GM12878 (cell line): Measurements from ENCODE around the gene METTL21A. TPM values are rescaled to one million over a fixed set of nuclear protein-coding genes. Genes with fewer than 3 reads are reported as not detected.
A peak's percentile ranks its signal among the peaks of the same experiment; 100 is the strongest.

Source experiments
- CBFB ChIP-seq: IDR thresholded peaks from 2 replicates; pipeline ENCODE4 v1.6.1; 2016; ENCODE audit warnings: antibody characterized with exemption, low read depth
- DPF2 ChIP-seq: fragments of 450-650 bp; IDR thresholded peaks from 2 replicates; pipeline ENCODE4 v1.6.1; 2017; ENCODE audit warnings: mild to moderate bottlenecking
- ELK1 ChIP-seq: IDR thresholded peaks from 2 replicates; pipeline ENCODE4 v1.6.1; 2012; ENCODE audit warnings: low read depth, low read length, improper control_type of control experiment
- FOXM1 ChIP-seq: IDR thresholded peaks from 2 replicates; pipeline ENCODE4 v1.6.1; 2012; ENCODE audit warnings: low read depth, mild to moderate bottlenecking, inconsistent platforms, low read length, moderate library complexity
- HDAC6 ChIP-seq: fragments of 200-600 bp; sonication (generic); IDR thresholded peaks from one replicate; pipeline ENCODE4 v1.8.0; 2017; ENCODE audit warnings: antibody characterized with exemption; ENCODE audit not compliant: unreplicated experiment
- IKZF2 ChIP-seq, 2 experiments: fragments of 450-650 bp; IDR thresholded peaks; 2 replicates each; pipeline ENCODE4 v1.6.1; 2017; ENCODE audit warnings: mild to moderate bottlenecking in 2 of 2, moderate library complexity in 2 of 2
- MEF2A ChIP-seq: IDR thresholded peaks from 2 replicates; pipeline ENCODE4 v1.6.1; 2011; ENCODE audit warnings: low read depth, mild to moderate bottlenecking, low read length, moderate library complexity; ENCODE audit not compliant: insufficient read depth
- MTA3 ChIP-seq: IDR thresholded peaks from 2 replicates; pipeline ENCODE4 v1.6.1; 2012; ENCODE audit warnings: low read length, inconsistent platforms, borderline replicate concordance
- PAX5 ChIP-seq: IDR thresholded peaks from 2 replicates; pipeline ENCODE4 v1.6.1; 2011; ENCODE audit warnings: low read depth, low read length, borderline replicate concordance
- POLR2AphosphoS5 ChIP-seq: IDR thresholded peaks from 2 replicates; pipeline ENCODE4 v1.6.1; 2011; ENCODE audit warnings: mild to moderate bottlenecking, low read length, inconsistent platforms
- POU2F2 ChIP-seq: IDR thresholded peaks from 3 replicates; pipeline ENCODE4 v1.6.1; 2011; ENCODE audit warnings: low read depth, mild to moderate bottlenecking, low read length, borderline replicate concordance
- RFX5 ChIP-seq: IDR thresholded peaks from 2 replicates; pipeline ENCODE4 v1.6.1; 2011; ENCODE audit warnings: low read depth, low read length, improper control_type of control experiment
- RUNX3 ChIP-seq: IDR thresholded peaks from 2 replicates; pipeline ENCODE4 v1.6.1; 2012; ENCODE audit warnings: low read length, inconsistent platforms
- SIN3A ChIP-seq: IDR thresholded peaks from 2 replicates; pipeline ENCODE4 v1.6.1; 2012; ENCODE audit warnings: low read depth, low read length, improper control_type of control experiment
- SRF ChIP-seq, 2 experiments: IDR thresholded peaks; 2 replicates each; pipeline ENCODE4 v1.6.1; 2011; ENCODE audit warnings: low read depth in 2 of 2, low read length in 2 of 2, mild to moderate bottlenecking in 1 of 2, moderate library complexity in 1 of 2
- polyA plus RNA-seq, 11 experiments: library from polyadenylated mRNA; depleted of rRNA in 4 of 11; unstranded in 6 of 11; stranded (reverse) in 5 of 11; fragments of >200 nt; fragmentation: Nextera tagmentation in 4 of 11; fragmentation: Illumina TruSeq in 1 of 11; extraction: Ambion mirVana in 4 of 11; extraction: Trizol in 1 of 11; gene quantifications; 1 replicate in 1 of 11; 2 replicates in 10 of 11; pipeline versions ENCODE4 v1.2.1 to v1.2.3, GENCODE V29; 2011 to 2016; ENCODE audit warnings: inconsistent platforms in 2 of 11, missing spikeins in 2 of 11, low read depth in 1 of 11
- total RNA-seq, 4 experiments: library from RNA; depleted of rRNA in 3 of 4; stranded (reverse); fragments of >200 nt in 3 of 4; fragmentation: Illumina TruSeq in 1 of 4; extraction: Trizol in 1 of 4; gene quantifications; 2 replicates each; pipeline versions ENCODE4 v1.2.1 to v1.2.3, GENCODE V29; 2013 to 2021
- TF ChIP-seq, protein P1 (sequence below): fragments of 450-650 bp; formaldehyde crosslinking; IDR thresholded peaks from 2 replicates; pipeline ENCODE4 v1.5.0; 2022; ENCODE audit warnings: mild to moderate bottlenecking, missing genetic modification characterization
- TF ChIP-seq, protein P2 (sequence below): fragments of 150-350 bp; IDR thresholded peaks from 2 replicates; pipeline ENCODE4 v1.6.1; 2014; ENCODE audit warnings: mild to moderate bottlenecking, low read depth, low read length

Gene METTL21A
- total and polyA plus RNA-seq, 10 of the 15 experiments (the other 5 are each of a cell fraction or from before 2014, with no cell fraction given): 6.8 to 41.7 (median 27.8) TPM

DNA sequence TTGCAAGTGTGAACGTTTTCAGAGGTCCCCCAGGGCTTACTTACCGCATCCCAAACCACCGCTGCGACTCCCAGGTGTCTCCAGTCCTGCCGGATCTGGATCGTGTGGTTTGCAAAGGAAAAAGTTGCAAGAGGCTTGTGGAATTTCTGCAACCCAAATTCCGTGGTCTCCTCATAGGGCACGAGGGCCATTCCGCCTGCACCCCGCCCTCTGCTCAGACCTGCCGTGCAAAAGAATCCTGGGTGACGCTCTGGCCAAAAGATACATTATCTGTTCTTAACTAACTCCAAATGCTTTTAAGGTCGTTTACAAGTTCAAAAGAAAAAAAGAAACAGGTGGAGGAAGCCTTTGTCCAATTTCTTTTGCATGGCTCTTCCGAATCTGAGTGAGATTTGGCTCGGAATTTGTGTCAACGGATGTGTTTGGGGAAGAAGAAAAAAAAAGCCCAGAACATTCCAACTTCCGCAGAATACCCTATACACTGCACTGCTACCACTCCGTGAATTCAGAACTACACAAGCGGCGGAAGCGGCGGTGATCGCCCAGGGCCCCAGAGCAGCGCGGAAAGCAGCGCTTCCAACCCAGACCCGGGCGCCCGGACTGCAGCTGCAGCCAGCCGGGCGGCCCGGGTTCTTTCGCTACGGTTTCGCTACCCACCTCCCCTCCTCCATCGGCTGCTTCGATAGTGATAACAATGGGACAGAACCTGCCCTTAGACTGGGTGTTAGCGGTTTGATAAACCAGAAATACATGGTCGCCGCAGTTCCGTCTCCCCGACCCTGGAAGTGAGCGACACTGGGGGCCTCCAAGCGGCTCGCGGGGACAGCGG lies 795 bp downstream of the METTL21A start (continued):
- TF ChIP-seq, protein P1, sequence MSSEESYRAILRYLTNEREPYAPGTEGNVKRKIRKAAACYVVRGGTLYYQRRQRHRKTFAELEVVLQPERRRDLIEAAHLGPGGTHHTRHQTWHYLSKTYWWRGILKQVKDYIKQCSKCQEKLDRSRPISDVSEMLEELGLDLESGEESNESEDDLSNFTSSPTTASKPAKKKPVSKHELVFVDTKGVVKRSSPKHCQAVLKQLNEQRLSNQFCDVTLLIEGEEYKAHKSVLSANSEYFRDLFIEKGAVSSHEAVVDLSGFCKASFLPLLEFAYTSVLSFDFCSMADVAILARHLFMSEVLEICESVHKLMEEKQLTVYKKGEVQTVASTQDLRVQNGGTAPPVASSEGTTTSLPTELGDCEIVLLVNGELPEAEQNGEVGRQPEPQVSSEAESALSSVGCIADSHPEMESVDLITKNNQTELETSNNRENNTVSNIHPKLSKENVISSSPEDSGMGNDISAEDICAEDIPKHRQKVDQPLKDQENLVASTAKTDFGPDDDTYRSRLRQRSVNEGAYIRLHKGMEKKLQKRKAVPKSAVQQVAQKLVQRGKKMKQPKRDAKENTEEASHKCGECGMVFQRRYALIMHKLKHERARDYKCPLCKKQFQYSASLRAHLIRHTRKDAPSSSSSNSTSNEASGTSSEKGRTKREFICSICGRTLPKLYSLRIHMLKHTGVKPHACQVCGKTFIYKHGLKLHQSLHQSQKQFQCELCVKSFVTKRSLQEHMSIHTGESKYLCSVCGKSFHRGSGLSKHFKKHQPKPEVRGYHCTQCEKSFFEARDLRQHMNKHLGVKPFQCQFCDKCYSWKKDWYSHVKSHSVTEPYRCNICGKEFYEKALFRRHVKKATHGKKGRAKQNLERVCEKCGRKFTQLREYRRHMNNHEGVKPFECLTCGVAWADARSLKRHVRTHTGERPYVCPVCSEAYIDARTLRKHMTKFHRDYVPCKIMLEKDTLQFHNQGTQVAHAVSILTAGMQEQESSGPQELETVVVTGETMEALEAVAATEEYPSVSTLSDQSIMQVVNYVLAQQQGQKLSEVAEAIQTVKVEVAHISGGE (CRISPR knock-in tag): no peak
- TF ChIP-seq, protein P2, sequence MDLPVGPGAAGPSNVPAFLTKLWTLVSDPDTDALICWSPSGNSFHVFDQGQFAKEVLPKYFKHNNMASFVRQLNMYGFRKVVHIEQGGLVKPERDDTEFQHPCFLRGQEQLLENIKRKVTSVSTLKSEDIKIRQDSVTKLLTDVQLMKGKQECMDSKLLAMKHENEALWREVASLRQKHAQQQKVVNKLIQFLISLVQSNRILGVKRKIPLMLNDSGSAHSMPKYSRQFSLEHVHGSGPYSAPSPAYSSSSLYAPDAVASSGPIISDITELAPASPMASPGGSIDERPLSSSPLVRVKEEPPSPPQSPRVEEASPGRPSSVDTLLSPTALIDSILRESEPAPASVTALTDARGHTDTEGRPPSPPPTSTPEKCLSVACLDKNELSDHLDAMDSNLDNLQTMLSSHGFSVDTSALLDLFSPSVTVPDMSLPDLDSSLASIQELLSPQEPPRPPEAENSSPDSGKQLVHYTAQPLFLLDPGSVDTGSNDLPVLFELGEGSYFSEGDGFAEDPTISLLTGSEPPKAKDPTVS: 0 out of 2 replicates have a peak, but pooled peaks have one; percentile 50
- peak; percentile 18 for TF ChIP-seq HDAC6
- TF ChIP-seq CBFB: 0 out of 2 replicates have a peak, but pooled peaks have one; percentile 25
- TF ChIP-seq IKZF2 (IDR thresholded peaks at IDR 0.05): peak in 1 of 2 experiments; percentile 32; a peak in 2 of 4 replicates
- 0 out of 2 replicates have a peak, but pooled peaks have one; percentile 11 for TF ChIP-seq PAX5
- TF ChIP-seq POU2F2: peak; percentile 56; the same call in 1 of the 3 replicates
- no peak for TF ChIP-seq MTA3
- TF ChIP-seq RFX5: no peak
- peak; percentile 32; the same call in 1 of the 2 replicates for TF ChIP-seq ELK1
- no peak for TF ChIP-seq SRF (IDR thresholded peaks at IDR 0.05; ENCODE audit: low read depth in 2 of 2, low read length in 2 of 2)
- peak; percentile 34 for TF ChIP-seq RUNX3
- TF ChIP-seq DPF2: no peak
- TF ChIP-seq FOXM1: peak; percentile 11; the same call in 1 of the 2 replicates
- peak; percentile 65; the same call in 1 of the 2 replicates for TF ChIP-seq POLR2AphosphoS5
- 0 out of 2 replicates have a peak, but pooled peaks have one; percentile 12 for TF ChIP-seq MEF2A
- peak; percentile 70; the same call in 1 of the 2 replicates for TF ChIP-seq SIN3A
